GM12874 (cell line): ENCODE results near the gene TBPL1.

Experiments used
- CTCF ChIP-seq: IDR thresholded peaks from 2 replicates; pipeline ENCODE4 v1.5.1; 2011; ENCODE audit warnings: low read depth, mild to moderate bottlenecking, control low read depth, low read length, moderate library complexity; ENCODE audit not compliant: insufficient read depth

The TBPL1 gene

GRCh38 chr6:133995758-133996157 is 42.7 kb downstream of the TBPL1 start:
- no peak for TF ChIP-seq CTCF

- TF ChIP-seq CTCF, result no peak
These were observed 44.2 kb downstream of the TBPL1 start for GRCh38 chr6:133997267-133997666.

GRCh38 chr6:133999305-133999704 is 46.3 kb downstream of the TBPL1 start:
- no peak for TF ChIP-seq CTCF

- no peak for TF ChIP-seq CTCF
These were observed 47.4 kb downstream of the TBPL1 start for GRCh38 chr6:134000443-134000842.

GRCh38 chr6:134002821-134003220 is 49.8 kb downstream of the TBPL1 start:
- no peak for TF ChIP-seq CTCF

- TF ChIP-seq CTCF, result no peak
These were observed 50.5 kb downstream of the TBPL1 start for GRCh38 chr6:134003542-134003951.

GRCh38 chr6:134004714-134005113 is 51.7 kb downstream of the TBPL1 start:
- TF ChIP-seq CTCF, result no peak

GRCh38 chr6:134005800-134006199 is 52.8 kb downstream of the TBPL1 start:
- no peak for TF ChIP-seq CTCF
